ENCODE measurements around the gene FILIP1.

- TF ChIP-seq CTCF (IDR thresholded peaks at IDR 0.05) = no peak
- TF ChIP-seq POLR2A (IDR thresholded peaks at IDR 0.05) = no peak
- TF ChIP-seq EP300 (IDR thresholded peaks at IDR 0.05) = no peak
These were observed 690 bp upstream of the FILIP1 start for GRCh38 chr6:75494290-75494689.

Data from ovary (tissue), 3 donors.